Measurements from ENCODE around the gene IER5L. TPM values are rescaled to one million over a fixed set of nuclear protein-coding genes. Genes with fewer than 3 reads are reported as not detected.
"Not testable (repeated sequence)": the region's sequence is repeated elsewhere in the genome, so short reads cannot be mapped to it uniquely, and the experiment has no call there.

Gene IER5L
- total and polyA plus RNA-seq, 5 donors from 2014 or later = 2.7 TPM; not detected in 4

DNA sequence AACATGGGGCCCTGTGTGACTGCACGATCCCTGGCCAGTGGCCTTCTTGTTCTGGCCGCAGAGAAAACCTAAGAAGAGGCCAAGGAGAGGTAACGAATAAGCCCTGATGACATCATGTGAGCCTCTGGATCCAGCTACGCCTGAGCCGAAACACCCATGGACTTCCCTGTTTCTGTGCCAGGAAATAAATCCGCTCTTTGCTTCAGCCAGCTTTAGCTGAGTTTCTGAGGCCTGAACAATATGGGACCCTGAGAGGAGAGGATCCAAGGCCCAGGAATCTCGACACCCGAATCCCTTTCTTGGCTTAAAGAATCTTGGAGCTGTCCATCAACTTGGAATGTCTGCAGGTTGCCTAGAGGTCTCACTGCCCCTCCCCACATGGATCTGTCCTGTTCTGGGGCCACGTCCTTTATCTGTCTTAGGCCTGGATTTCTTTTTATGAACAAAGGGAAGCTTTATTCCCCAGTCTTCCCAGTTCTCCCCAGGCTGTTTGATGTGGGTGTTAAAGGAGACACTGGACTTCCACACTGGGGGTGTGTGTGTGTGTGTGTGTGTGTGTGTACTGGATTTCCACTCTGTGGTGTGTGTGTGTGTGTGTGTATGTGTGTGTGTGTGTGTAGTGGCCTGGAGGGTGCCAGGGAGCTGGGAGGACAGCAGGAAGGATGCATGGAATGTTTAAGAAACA, 13.7 kb downstream of the IER5L start:
- peak overlapping the region in 1 of 3 donors; percentile 50 for H3K27ac Mint-ChIP-seq

DNA sequence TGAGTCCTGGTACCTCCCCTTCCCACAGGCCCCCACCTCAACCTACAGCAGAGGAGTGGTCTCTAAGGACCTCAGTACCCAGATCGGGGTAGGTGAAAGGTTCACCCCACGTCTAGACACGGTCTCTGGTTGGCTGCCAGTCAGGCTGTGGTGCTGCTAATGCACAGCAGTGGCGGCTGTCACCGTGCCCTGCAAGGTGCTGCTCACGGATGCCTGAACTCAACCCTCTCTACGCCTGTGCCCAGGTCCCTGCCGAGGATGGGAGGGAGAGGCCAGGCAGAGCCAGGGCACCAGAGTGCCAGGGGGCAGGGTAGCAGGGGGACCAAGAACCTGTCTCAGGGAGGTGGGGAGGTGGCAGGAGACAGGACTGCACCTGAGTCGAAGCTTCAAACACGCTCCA, 14.3 kb downstream of the IER5L start:
- Mint-ChIP-seq H3K27ac (no peak overlapping the region), H3K27me3 (no peaks in the 10 kb centered on the region), H3K9me3 (no peaks in the 10 kb centered on the region), H3K36me3 (no peaks in the 10 kb centered on the region), H3K4me1 (peaks cover 0 to 20% (median 3%) of the 10 kb centered on the region in 4 donors), H3K4me3 (no peak overlapping the region)
- Histone ChIP-seq H3K4me1 (ENCODE audit: control insufficient read depth, insufficient read depth, low read length, poor library complexity, severe bottlenecking) (peaks cover 6% of the 10 kb centered on the region), H3K27ac (ENCODE audit: insufficient read depth, low read length, poor library complexity, severe bottlenecking) (no peak overlapping the region), H3K36me3 (ENCODE audit: control insufficient read depth, insufficient read depth, low read length) (no peaks in the 10 kb centered on the region), H3K4me3 (ENCODE audit: low read depth, low read length) (no peak overlapping the region), H3K9me3 (ENCODE audit: control insufficient read depth in 2 of 2, low read length in 2 of 2) (no peaks in the 10 kb centered on the region), H3K27me3 (ENCODE audit: control insufficient read depth, insufficient read depth, low read length) (no peaks in the 10 kb centered on the region)
- ATAC-seq (ENCODE audit: low read depth in 2 of 2) = no peak
- DNase-seq = no peak

More for the DNA sequence above, 13.7 kb downstream of the IER5L start:
- Mint-ChIP-seq H3K4me1 (peaks cover 0 to 20% (median 3%) of the 10 kb centered on the region in 4 donors), H3K27me3 (no peaks in the 10 kb centered on the region), H3K9me3 (no peaks in the 10 kb centered on the region), H3K4me3 (no peak overlapping the region), H3K36me3 (no peaks in the 10 kb centered on the region)
- Histone ChIP-seq H3K36me3 (ENCODE audit: control insufficient read depth, insufficient read depth, low read length) (no peaks in the 10 kb centered on the region), H3K4me3 (ENCODE audit: low read depth, low read length) (no peak overlapping the region), H3K4me1 (ENCODE audit: control insufficient read depth, insufficient read depth, low read length, poor library complexity, severe bottlenecking) (peaks cover 6% of the 10 kb centered on the region), H3K27ac (ENCODE audit: insufficient read depth, low read length, poor library complexity, severe bottlenecking) (no peak overlapping the region), H3K9me3 (ENCODE audit: control insufficient read depth in 2 of 2, low read length in 2 of 2) (no peaks in the 10 kb centered on the region), H3K27me3 (ENCODE audit: control insufficient read depth, insufficient read depth, low read length) (no peaks in the 10 kb centered on the region)
- DNase-seq = no peak
- no peak for ATAC-seq (ENCODE audit: low read depth in 2 of 2)

DNA sequence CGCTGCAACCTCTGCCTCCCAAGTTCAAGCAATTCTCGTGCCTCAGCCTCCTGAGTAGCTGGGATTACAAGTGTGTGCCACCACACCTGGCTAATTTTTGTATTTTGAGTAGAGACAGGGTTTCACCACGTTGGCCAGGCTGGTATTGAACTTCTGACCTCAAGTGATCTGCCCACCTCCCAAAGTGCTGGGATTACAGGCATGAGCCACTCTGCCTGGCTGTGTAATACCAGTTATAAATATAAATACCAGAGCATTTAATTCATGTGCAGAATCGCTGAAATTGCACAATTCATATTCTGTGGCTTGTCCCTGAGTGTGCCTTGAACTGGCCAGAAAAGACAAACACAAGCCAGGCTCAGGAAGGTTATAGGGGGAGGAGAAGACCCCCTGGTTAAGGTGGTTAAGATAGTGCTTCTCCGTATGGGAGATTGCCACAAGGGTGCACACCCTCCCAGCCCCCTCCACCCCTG, 14.8 kb downstream of the IER5L start:
- H3K9me3 ChIP-seq (ENCODE audit: control insufficient read depth in 2 of 2, low read length in 2 of 2); DNase-seq; H3K9me3 Mint-ChIP-seq; H3K36me3 Mint-ChIP-seq; H3K27ac Mint-ChIP-seq; H3K4me1 ChIP-seq (ENCODE audit: control insufficient read depth, insufficient read depth, low read length, poor library complexity, severe bottlenecking); ATAC-seq (ENCODE audit: low read depth in 2 of 2); H3K27me3 Mint-ChIP-seq; H3K36me3 ChIP-seq (ENCODE audit: control insufficient read depth, insufficient read depth, low read length); H3K4me3 ChIP-seq (ENCODE audit: low read depth, low read length); H3K27me3 ChIP-seq (ENCODE audit: control insufficient read depth, insufficient read depth, low read length); H3K4me3 Mint-ChIP-seq; H3K27ac ChIP-seq (ENCODE audit: insufficient read depth, low read length, poor library complexity, severe bottlenecking): not testable (repeated sequence)
- peaks cover 0 to 20% (median 3%) of the 10 kb centered on the region in 4 donors for H3K4me1 Mint-ChIP-seq

DNA sequence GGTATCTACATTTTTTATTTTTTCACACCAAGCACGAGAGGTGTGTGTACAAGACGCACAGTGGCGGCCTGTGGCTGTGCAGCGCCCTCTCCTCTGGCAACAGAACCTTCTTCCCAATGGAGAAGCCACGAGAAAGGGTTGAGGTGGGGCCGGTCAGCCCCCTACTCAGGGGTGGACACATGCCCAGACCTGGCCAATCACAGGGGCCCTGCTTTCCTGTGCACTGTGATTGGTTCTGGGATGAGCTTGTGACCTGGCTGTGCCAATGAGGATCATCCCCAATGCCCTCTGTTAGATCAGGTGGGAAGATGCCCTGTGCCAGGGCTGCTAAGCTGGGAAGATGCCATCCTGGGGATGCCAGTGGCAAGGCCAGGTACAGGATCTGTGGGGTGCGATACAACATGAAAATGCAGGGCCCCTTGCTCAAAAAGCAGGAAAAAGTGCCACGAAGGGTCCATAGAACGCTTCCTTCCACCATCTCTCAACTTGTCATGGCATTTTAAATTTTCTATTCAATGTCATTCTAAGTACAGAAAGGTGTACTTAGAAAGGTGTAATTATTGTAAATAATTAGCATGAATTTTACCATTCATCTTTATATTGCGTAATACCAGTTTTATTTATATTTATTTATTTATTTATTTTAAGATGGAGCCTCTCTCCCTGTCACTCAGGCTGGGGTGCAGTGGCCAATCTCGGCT, 15.4 kb downstream of the IER5L start:
- Histone ChIP-seq H3K36me3 (ENCODE audit: control insufficient read depth, insufficient read depth, low read length) (no peaks in the 10 kb centered on the region), H3K4me1 (ENCODE audit: control insufficient read depth, insufficient read depth, low read length, poor library complexity, severe bottlenecking) (peaks cover 6% of the 10 kb centered on the region), H3K27me3 (ENCODE audit: control insufficient read depth, insufficient read depth, low read length) (no peaks in the 10 kb centered on the region), H3K9me3 (ENCODE audit: control insufficient read depth in 2 of 2, low read length in 2 of 2) (no peaks in the 10 kb centered on the region), H3K27ac (ENCODE audit: insufficient read depth, low read length, poor library complexity, severe bottlenecking) (no peak overlapping the region), H3K4me3 (ENCODE audit: low read depth, low read length) (no peak overlapping the region)
- H3K27ac Mint-ChIP-seq = no peak overlapping the region
- no peak overlapping the region for H3K4me3 Mint-ChIP-seq
- no peaks in the 10 kb centered on the region for H3K36me3 Mint-ChIP-seq
- no peak for DNase-seq
- H3K4me1 Mint-ChIP-seq = peaks cover 0 to 15% (median 2%) of the 10 kb centered on the region in 4 donors
- no peaks in the 10 kb centered on the region for H3K27me3 Mint-ChIP-seq
- no peak for ATAC-seq (ENCODE audit: low read depth in 2 of 2)
- H3K9me3 Mint-ChIP-seq = no peaks in the 10 kb centered on the region

DNA sequence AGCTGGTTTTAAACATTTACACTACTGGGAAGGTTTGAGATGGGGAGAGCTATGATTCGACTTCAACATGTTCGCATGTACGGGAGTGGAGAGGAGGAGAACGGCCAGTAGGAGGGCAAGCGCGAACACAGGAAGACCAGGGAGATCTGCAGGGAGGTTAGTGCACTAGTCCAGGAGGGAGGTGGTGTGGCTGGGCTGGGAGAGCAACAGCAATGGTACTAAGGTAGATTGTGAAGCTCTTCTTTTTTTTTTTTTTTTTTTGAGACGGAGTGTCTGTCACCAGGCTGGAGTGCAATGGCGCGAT, 16.6 kb downstream of the IER5L start:
- no peak for ATAC-seq (ENCODE audit: low read depth in 2 of 2)

DNA sequence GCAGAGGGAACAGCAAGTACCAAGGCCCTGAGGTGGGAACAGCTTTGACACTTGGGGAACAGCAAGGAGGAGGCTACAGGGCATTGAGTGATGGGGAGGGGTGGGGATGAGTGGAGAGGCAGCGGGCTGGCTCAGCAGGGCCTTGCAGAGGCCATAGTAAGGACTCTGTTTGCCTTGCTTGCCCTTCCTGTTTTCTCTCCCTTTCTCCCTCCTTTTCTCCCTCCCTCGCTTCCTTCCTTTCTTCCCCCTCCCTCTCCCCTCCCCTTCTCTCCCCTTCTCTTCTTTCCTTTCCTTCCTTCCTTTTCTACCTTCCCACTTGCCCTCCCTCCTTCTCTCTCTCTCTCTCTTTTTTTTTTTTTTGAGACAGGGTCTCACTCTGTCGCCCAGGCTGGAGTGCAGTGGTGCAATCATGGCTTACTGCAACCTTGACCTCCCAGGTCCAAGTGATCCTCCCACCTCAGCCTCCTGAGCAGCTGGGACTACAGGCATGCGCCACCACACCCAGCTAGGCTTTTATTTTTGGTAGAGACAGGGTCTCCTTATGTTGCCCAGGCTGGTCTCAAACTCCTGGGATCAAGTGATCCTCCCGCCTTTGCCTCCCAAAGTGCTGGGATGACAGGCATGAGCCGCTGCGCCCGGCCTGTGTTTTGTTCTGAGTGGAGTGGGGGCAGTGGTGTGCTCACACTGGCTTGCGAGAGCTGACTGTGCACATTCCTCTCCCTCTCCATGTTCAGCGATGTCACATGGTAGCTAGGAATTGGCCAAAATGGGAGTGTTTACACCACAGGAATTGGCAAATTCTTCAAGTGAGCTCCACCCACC, 17.1 kb downstream of the IER5L start:
- Histone ChIP-seq H3K36me3 (ENCODE audit: control insufficient read depth, insufficient read depth, low read length) (no peaks in the 10 kb centered on the region), H3K4me1 (ENCODE audit: control insufficient read depth, insufficient read depth, low read length, poor library complexity, severe bottlenecking) (no peaks in the 10 kb centered on the region), H3K9me3 (ENCODE audit: control insufficient read depth in 2 of 2, low read length in 2 of 2) (no peaks in the 10 kb centered on the region), H3K27ac (ENCODE audit: insufficient read depth, low read length, poor library complexity, severe bottlenecking) (no peak overlapping the region), H3K4me3 (ENCODE audit: low read depth, low read length) (no peak overlapping the region), H3K27me3 (ENCODE audit: control insufficient read depth, insufficient read depth, low read length) (no peaks in the 10 kb centered on the region)
- peak overlapping the region in 1 of 3 donors; percentile 42 for H3K27ac Mint-ChIP-seq
- H3K27me3 Mint-ChIP-seq = no peaks in the 10 kb centered on the region
- ATAC-seq (ENCODE audit: low read depth in 2 of 2) = no peak
- H3K9me3 Mint-ChIP-seq = no peaks in the 10 kb centered on the region
- no peaks in the 10 kb centered on the region for H3K4me1 Mint-ChIP-seq
- DNase-seq = no peak
- H3K4me3 Mint-ChIP-seq = no peak overlapping the region
- H3K36me3 Mint-ChIP-seq = no peaks in the 10 kb centered on the region

More for the DNA sequence above, 16.6 kb downstream of the IER5L start:
- Mint-ChIP-seq H3K27me3 (no peaks in the 10 kb centered on the region), H3K9me3 (no peaks in the 10 kb centered on the region), H3K36me3 (no peaks in the 10 kb centered on the region), H3K4me3 (no peak overlapping the region), H3K4me1 (peaks cover 0 to 4% (median 0%) of the 10 kb centered on the region in 4 donors), H3K27ac (no peak overlapping the region)
- no peaks in the 10 kb centered on the region for H3K4me1 ChIP-seq (ENCODE audit: control insufficient read depth, insufficient read depth, low read length, poor library complexity, severe bottlenecking)
- no peak for DNase-seq
- no peaks in the 10 kb centered on the region for H3K36me3 ChIP-seq (ENCODE audit: control insufficient read depth, insufficient read depth, low read length)
- H3K9me3 ChIP-seq (ENCODE audit: control insufficient read depth in 2 of 2, low read length in 2 of 2) = no peaks in the 10 kb centered on the region
- no peak overlapping the region for H3K27ac ChIP-seq (ENCODE audit: insufficient read depth, low read length, poor library complexity, severe bottlenecking)
- no peak overlapping the region for H3K4me3 ChIP-seq (ENCODE audit: low read depth, low read length)
- H3K27me3 ChIP-seq (ENCODE audit: control insufficient read depth, insufficient read depth, low read length) = no peaks in the 10 kb centered on the region

DNA sequence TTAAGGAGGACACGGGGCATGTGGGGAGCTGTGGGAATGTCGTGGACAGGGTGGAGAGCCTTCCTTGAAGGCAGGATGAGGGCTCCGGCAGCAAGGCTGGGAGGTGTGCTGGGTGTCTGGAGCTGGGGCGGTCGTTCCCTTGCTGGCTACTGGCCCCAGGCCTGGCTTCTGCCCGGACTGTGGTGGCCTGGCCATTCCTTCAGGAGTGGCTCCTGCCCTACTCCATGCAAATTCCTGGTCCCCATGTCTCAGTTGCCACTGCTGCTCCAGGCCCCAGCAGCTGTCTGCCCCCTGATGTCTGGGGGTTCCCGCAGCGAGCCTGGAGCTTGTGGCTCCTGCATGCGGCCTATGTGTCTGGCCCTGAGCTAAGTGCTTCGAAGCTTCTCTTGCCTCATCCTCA, 21.9 kb downstream of the IER5L start:
- no peak overlapping the region for H3K4me3 ChIP-seq (ENCODE audit: low read depth, low read length)
- Mint-ChIP-seq H3K4me1 (no peaks in the 10 kb centered on the region), H3K4me3 (no peak overlapping the region), H3K36me3 (peaks cover 12% of the 10 kb centered on the region), H3K27ac (no peak overlapping the region), H3K9me3 (no peaks in the 10 kb centered on the region), H3K27me3 (no peaks in the 10 kb centered on the region)
- DNase-seq (no peak), ATAC-seq (ENCODE audit: low read depth in 2 of 2) (no peak)
- no peaks in the 10 kb centered on the region for H3K9me3 ChIP-seq (ENCODE audit: control insufficient read depth in 2 of 2, low read length in 2 of 2)
- H3K4me1 ChIP-seq (ENCODE audit: control insufficient read depth, insufficient read depth, low read length, poor library complexity, severe bottlenecking) = no peaks in the 10 kb centered on the region
- H3K27ac ChIP-seq (ENCODE audit: insufficient read depth, low read length, poor library complexity, severe bottlenecking) = no peak overlapping the region
- H3K36me3 ChIP-seq (ENCODE audit: control insufficient read depth, insufficient read depth, low read length) = peaks cover 2% of the 10 kb centered on the region
- H3K27me3 ChIP-seq (ENCODE audit: control insufficient read depth, insufficient read depth, low read length) = no peaks in the 10 kb centered on the region

All from CD4-positive, CD25-positive, alpha-beta regulatory T cell (primary cell).